ENCODE measurements around the gene CDRT4.

DNA sequence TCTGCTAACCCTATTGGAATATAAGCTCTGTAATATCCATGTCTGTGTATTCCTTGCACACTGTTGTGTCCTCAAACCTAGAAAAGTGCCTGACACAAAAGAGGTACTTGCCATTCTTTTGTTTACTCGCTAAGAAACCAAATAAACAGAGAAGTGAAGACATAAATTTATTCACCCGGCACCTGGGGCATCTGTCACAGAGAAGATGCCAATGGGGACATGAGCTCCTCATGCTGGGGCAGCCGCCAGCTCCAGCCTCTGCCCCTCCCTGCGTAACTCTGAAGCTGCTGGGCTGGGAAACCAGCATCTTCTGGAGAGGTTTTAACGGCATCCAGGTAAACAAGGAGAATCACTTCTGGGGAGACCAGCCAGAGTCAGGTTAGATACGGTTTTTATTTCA, 15.1 kb upstream of the CDRT4 start:
- TF ChIP-seq, protein P1, sequence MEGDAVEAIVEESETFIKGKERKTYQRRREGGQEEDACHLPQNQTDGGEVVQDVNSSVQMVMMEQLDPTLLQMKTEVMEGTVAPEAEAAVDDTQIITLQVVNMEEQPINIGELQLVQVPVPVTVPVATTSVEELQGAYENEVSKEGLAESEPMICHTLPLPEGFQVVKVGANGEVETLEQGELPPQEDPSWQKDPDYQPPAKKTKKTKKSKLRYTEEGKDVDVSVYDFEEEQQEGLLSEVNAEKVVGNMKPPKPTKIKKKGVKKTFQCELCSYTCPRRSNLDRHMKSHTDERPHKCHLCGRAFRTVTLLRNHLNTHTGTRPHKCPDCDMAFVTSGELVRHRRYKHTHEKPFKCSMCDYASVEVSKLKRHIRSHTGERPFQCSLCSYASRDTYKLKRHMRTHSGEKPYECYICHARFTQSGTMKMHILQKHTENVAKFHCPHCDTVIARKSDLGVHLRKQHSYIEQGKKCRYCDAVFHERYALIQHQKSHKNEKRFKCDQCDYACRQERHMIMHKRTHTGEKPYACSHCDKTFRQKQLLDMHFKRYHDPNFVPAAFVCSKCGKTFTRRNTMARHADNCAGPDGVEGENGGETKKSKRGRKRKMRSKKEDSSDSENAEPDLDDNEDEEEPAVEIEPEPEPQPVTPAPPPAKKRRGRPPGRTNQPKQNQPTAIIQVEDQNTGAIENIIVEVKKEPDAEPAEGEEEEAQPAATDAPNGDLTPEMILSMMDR (IDR thresholded peaks at IDR 0.05), result no peak
- TF ChIP-seq POLR2A (IDR thresholded peaks at IDR 0.05) (no peak), EP300 (IDR thresholded peaks at IDR 0.05) (no peak)
